Measurements from ENCODE around the gene MGAT5. TPM values are rescaled to one million over a fixed set of nuclear protein-coding genes. Genes with fewer than 3 reads are reported as not detected.

MGAT5 gene
- total RNA-seq, 1 experiment from 2014 or later, result 22.1 TPM

GRCh38 chr2:134395779-134396178 lies 141.9 kb downstream of the MGAT5 start:
- BruUV-seq (replicated peaks), result no TSS peak
- no peak for TF ChIP-seq CTCF (IDR thresholded peaks at IDR 0.05; ENCODE audit: insufficient read depth in 1 of 2, low read depth in 1 of 2, low read length in 1 of 2, severe bottlenecking in 1 of 2, unreplicated experiment in 1 of 2)

GRCh38 chr2:134396493-134396892 lies 142.6 kb downstream of the MGAT5 start:
- Mint-ChIP-seq H3K27ac (ENCODE audit: unreplicated experiment) (no peak overlapping the region), H3K27me3 (ENCODE audit: insufficient read depth, unreplicated experiment) (no peaks in the 10 kb centered on the region), H3K4me1 (ENCODE audit: low read depth, unreplicated experiment) (no peaks in the 10 kb centered on the region), H3K4me3 (ENCODE audit: unreplicated experiment) (no peak overlapping the region), H3K9me3 (ENCODE audit: unreplicated experiment) (no peaks in the 10 kb centered on the region), H3K36me3 (ENCODE audit: insufficient read depth, unreplicated experiment) (peaks cover 6% of the 10 kb centered on the region)
- ChIA-PET CTCF (interaction anchor here (0.9 to 1.1 kb wide), 2 partner anchors 55 to 339 kb away, joined by 3 read pairs; no protein-coding TSS in a partner anchor), POLR2A (no interaction called here)
- Histone ChIP-seq H3K27me3 (replicated peaks; ENCODE audit: control insufficient read depth, insufficient read depth, low read length) (no peaks in the 10 kb centered on the region), H3K4me3 (ENCODE audit: low read depth, low read length) (no peak overlapping the region), H3K36me3 (ENCODE audit: control insufficient read depth, insufficient read depth, low read length) (0 out of 2 replicates have a peak, but pooled peaks cover 2% of the 10 kb centered on the region), H3K9me3 (no peaks in the 10 kb centered on the region), H3K4me1 (no peaks in the 10 kb centered on the region)
- no peak for DNase-seq
- BruUV-seq (replicated peaks), result no TSS peak
- no peak for TF ChIP-seq CTCF (IDR thresholded peaks at IDR 0.05; ENCODE audit: insufficient read depth in 1 of 2, low read depth in 1 of 2, low read length in 1 of 2, severe bottlenecking in 1 of 2, unreplicated experiment in 1 of 2)
- intact Hi-C loops (cut with micrococcal nuclease; ENCODE audit: unreplicated experiment), result no loop called here

More at GRCh38 chr2:134395779-134396178, 141.9 kb downstream of the MGAT5 start:
- intact Hi-C loops (cut with micrococcal nuclease; ENCODE audit: unreplicated experiment), result no loop called here
- Mint-ChIP-seq H3K36me3 (ENCODE audit: insufficient read depth, unreplicated experiment) (peaks cover 6% of the 10 kb centered on the region), H3K9me3 (ENCODE audit: unreplicated experiment) (no peaks in the 10 kb centered on the region), H3K4me1 (ENCODE audit: low read depth, unreplicated experiment) (no peaks in the 10 kb centered on the region), H3K4me3 (ENCODE audit: unreplicated experiment) (no peak overlapping the region), H3K27me3 (ENCODE audit: insufficient read depth, unreplicated experiment) (no peaks in the 10 kb centered on the region), H3K27ac (ENCODE audit: unreplicated experiment) (no peak overlapping the region)
- ChIA-PET CTCF (interaction anchor here (1.1 kb wide), 1 partner anchor 55 kb away, joined by 3 read pairs; no protein-coding TSS in a partner anchor), POLR2A (no interaction called here)
- Histone ChIP-seq H3K9me3 (no peaks in the 10 kb centered on the region), H3K4me1 (no peaks in the 10 kb centered on the region), H3K4me3 (ENCODE audit: low read depth, low read length) (no peak overlapping the region), H3K36me3 (ENCODE audit: control insufficient read depth, insufficient read depth, low read length) (0 out of 2 replicates have a peak, but pooled peaks cover 2% of the 10 kb centered on the region), H3K27me3 (replicated peaks; ENCODE audit: control insufficient read depth, insufficient read depth, low read length) (no peaks in the 10 kb centered on the region)
- no peak for DNase-seq

- CTCF ChIA-PET, result interaction anchor here (0.9 to 1.1 kb wide), 2 partner anchors 54 to 340 kb away, joined by 3 read pairs; no protein-coding TSS in a partner anchor
- no peak for TF ChIP-seq CTCF (IDR thresholded peaks at IDR 0.05; ENCODE audit: insufficient read depth in 1 of 2, low read depth in 1 of 2, low read length in 1 of 2, severe bottlenecking in 1 of 2, unreplicated experiment in 1 of 2)
- no peak overlapping the region for H3K27ac Mint-ChIP-seq (ENCODE audit: unreplicated experiment)
- BruUV-seq (replicated peaks), result no TSS peak
- no peak overlapping the region for H3K4me3 Mint-ChIP-seq (ENCODE audit: unreplicated experiment)
- Histone ChIP-seq H3K9me3 (no peaks in the 10 kb centered on the region), H3K27me3 (replicated peaks; ENCODE audit: control insufficient read depth, insufficient read depth, low read length) (no peaks in the 10 kb centered on the region), H3K4me1 (no peaks in the 10 kb centered on the region), H3K36me3 (ENCODE audit: control insufficient read depth, insufficient read depth, low read length) (0 out of 2 replicates have a peak, but pooled peaks cover 2% of the 10 kb centered on the region), H3K4me3 (ENCODE audit: low read depth, low read length) (no peak overlapping the region)
- no peak for DNase-seq
- H3K4me1 Mint-ChIP-seq (ENCODE audit: low read depth, unreplicated experiment), result no peaks in the 10 kb centered on the region
- H3K27me3 Mint-ChIP-seq (ENCODE audit: insufficient read depth, unreplicated experiment), result no peaks in the 10 kb centered on the region
- peaks cover 6% of the 10 kb centered on the region for H3K36me3 Mint-ChIP-seq (ENCODE audit: insufficient read depth, unreplicated experiment)
- POLR2A ChIA-PET, result no interaction called here
- intact Hi-C loops (cut with micrococcal nuclease; ENCODE audit: unreplicated experiment), result no loop called here
- no peaks in the 10 kb centered on the region for H3K9me3 Mint-ChIP-seq (ENCODE audit: unreplicated experiment)
Observed at GRCh38 chr2:134397146-134397896, 143.4 kb downstream of the MGAT5 start.

Data from Caco-2 (cell line).